Immature natural killer cell (primary cell): ENCODE results near the gene SLC26A4. TPM values are rescaled to one million over a fixed set of nuclear protein-coding genes. Genes with fewer than 3 reads are reported as not detected.
A peak's percentile ranks its signal among the peaks of the same experiment; 100 is the strongest.

Experiments
- DNase-seq, 3 donors: peaks; one replicate each; pipeline ENCODE4 v3.0.0; 2022; ENCODE audit warnings: mixed read lengths in 1 of 3
- H3K27ac Mint-ChIP-seq, 6 donors: one replicate each; pipeline ENCODE4 v1.8.0; 2020; ENCODE audit warnings: mixed read lengths in 6 of 6, mild to moderate bottlenecking in 5 of 6, inconsistent platforms in 4 of 6, moderate library complexity in 3 of 6
- H3K27me3 Mint-ChIP-seq, 3 donors: one replicate each; pipeline ENCODE4 v1.8.0; 2020 to 2021; ENCODE audit warnings: low read depth in 3 of 3, mild to moderate bottlenecking in 3 of 3, mixed read lengths in 3 of 3, moderate library complexity in 3 of 3, inconsistent platforms in 1 of 3
- H3K36me3 Mint-ChIP-seq, 3 donors: one replicate each; pipeline ENCODE4 v1.8.0; 2020; ENCODE audit warnings: mixed read lengths in 3 of 3, inconsistent platforms in 2 of 3, mild to moderate bottlenecking in 2 of 3
- H3K4me1 Mint-ChIP-seq, 2 donors: one replicate each; pipeline ENCODE4 v1.8.0; 2020; ENCODE audit warnings: inconsistent platforms in 2 of 2, mild to moderate bottlenecking in 2 of 2, mixed read lengths in 2 of 2, moderate library complexity in 1 of 2
- H3K4me3 Mint-ChIP-seq, 5 donors: one replicate each; pipeline ENCODE4 v1.8.0; 2020; ENCODE audit warnings: mild to moderate bottlenecking in 5 of 5, mixed read lengths in 5 of 5, inconsistent platforms in 3 of 5, moderate library complexity in 3 of 5
- H3K9me3 Mint-ChIP-seq, 6 donors: one replicate each; pipeline ENCODE4 v1.8.0; 2020; ENCODE audit warnings: mild to moderate bottlenecking in 6 of 6, mixed read lengths in 6 of 6, inconsistent platforms in 4 of 6, moderate library complexity in 3 of 6
- polyA plus RNA-seq, 3 donors: library from polyadenylated mRNA; unstranded; fragments of 300-500 nt; fragmentation: Illumina TruSeq; gene quantifications; one replicate each; pipeline ENCODE4 v1.2.3, GENCODE V29; 2021

SLC26A4 gene
- polyA plus RNA-seq, 3 donors from 2014 or later = not detected

DNA sequence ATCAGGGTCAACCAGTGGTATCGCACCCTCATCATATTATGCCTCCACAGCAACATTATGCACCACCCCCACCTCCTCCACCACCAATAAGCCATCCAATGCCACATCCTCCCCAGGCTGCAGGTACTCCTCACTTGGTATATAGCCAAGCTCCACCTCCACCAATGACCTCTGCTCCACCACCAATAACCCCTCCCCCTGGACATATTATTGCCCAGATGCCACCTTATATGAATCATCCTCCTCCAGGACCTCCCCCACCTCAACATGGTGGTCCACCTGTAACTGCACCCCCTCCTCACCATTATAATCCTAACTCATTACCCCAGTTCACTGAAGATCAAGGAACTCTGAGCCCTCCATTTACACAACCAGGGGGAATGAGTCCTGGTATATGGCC, 98.0 kb downstream of the SLC26A4 start:
- Mint-ChIP-seq H3K27ac (peak overlapping the region in 3 of 6 donors; percentile 4 to 27 (median 19)), H3K36me3 (peaks cover 11 to 25% (median 23%) of the 10 kb centered on the region in 3 donors), H3K4me1 (peaks cover 0 to 4% of the 10 kb centered on the region in 2 donors), H3K4me3 (no peak overlapping the region), H3K27me3 (peaks cover 0 to 3% (median 0%) of the 10 kb centered on the region in 3 donors), H3K9me3 (no peaks in the 10 kb centered on the region)
- DNase-seq = no peak

DNA sequence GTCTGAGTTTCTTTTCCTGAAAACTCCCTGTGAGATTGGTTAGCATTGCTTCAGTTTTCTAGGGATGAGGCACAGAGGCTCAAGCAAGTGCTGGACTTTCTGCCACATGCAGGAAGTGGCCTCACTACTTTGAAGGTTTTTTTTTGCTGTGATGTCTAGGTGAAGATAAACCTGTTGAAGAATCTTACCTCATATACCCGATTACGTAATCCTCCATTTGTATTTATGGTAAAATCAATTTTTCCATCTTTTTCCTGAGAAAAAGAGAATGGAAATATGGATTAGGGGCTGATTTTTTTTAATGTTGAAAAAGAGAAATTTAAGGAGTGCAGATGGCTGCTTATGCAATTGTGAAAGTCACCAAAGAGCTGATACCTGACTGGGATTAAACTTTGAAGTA, 106.8 kb downstream of the SLC26A4 start:
- H3K27ac Mint-ChIP-seq = peak overlapping the region in 2 of 6 donors; percentile 6 to 11
- H3K4me3 Mint-ChIP-seq = no peak overlapping the region
- no peaks in the 10 kb centered on the region for H3K36me3 Mint-ChIP-seq
- H3K9me3 Mint-ChIP-seq = peaks cover 0 to 2% (median 0%) of the 10 kb centered on the region in 6 donors
- H3K27me3 Mint-ChIP-seq = peaks cover 0 to 3% (median 0%) of the 10 kb centered on the region in 3 donors
- DNase-seq = no peak
- peaks cover 2 to 6% of the 10 kb centered on the region in 2 donors for H3K4me1 Mint-ChIP-seq

Other genes with a start within 250 kb of the SLC26A4 start
- gene GPR22, start 190.8 kb upstream of the SLC26A4 start, polyA plus RNA-seq = under 1 TPM in 2 of 3 donors, not detected in 1; 0.13 to 0.22 TPM
- 10 to 100 TPM; 16.8 to 30.5 (median 22.2) TPM for gene COG5, start 96.9 kb upstream of the SLC26A4 start, polyA plus RNA-seq
- 1 to 10 TPM; 3.7 to 7.3 (median 4.1) TPM for gene DUS4L, start 96.9 kb upstream of the SLC26A4 start, polyA plus RNA-seq
- gene BCAP29, start 80.6 kb upstream of the SLC26A4 start, polyA plus RNA-seq = 10 to 100 TPM; 29.9 to 65.7 (median 46.5) TPM
- gene CBLL1, start 83.3 kb downstream of the SLC26A4 start, polyA plus RNA-seq = 10 to 100 TPM; 41.1 to 89.0 (median 47.7) TPM
- not detected for gene SLC26A3, start 142.4 kb downstream of the SLC26A4 start, polyA plus RNA-seq
- 100 to 1,000 TPM in 1 of 3 donors, 10 to 100 TPM in 2; 52.2 to 102 (median 61.8) TPM for gene DLD, start 230.4 kb downstream of the SLC26A4 start, polyA plus RNA-seq